ENCODE data around the gene TMEM88. TPM values are rescaled to one million over a fixed set of nuclear protein-coding genes. Genes with fewer than 3 reads are reported as not detected.

TMEM88 gene
- total and polyA plus RNA-seq, 2 of the 8 experiments (the other 6 are each of a cell fraction or from before 2014, with no cell fraction given) = 0.69 to 8.8 TPM

DNA sequence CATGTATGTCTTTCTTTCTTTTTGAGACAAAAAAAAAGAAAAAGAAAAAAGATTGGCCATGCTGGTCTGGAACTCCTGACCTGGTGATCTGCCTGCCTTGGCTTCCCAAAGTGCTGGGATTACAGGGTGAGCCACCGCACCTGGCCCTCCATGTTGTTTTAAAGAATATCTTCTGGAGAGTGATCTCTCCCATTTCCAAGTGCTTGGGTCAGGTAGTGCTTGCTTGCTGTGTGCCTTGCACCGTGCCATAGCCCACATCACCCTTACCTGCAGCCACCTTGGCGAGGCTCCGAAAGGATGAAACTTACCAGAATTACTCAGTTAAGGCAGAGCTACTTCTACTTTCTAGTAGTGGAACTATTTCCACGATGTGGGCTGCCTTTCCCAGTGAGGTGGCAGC, 39.9 kb upstream of the TMEM88 start (continued):
- TF ChIP-seq, protein P1, sequence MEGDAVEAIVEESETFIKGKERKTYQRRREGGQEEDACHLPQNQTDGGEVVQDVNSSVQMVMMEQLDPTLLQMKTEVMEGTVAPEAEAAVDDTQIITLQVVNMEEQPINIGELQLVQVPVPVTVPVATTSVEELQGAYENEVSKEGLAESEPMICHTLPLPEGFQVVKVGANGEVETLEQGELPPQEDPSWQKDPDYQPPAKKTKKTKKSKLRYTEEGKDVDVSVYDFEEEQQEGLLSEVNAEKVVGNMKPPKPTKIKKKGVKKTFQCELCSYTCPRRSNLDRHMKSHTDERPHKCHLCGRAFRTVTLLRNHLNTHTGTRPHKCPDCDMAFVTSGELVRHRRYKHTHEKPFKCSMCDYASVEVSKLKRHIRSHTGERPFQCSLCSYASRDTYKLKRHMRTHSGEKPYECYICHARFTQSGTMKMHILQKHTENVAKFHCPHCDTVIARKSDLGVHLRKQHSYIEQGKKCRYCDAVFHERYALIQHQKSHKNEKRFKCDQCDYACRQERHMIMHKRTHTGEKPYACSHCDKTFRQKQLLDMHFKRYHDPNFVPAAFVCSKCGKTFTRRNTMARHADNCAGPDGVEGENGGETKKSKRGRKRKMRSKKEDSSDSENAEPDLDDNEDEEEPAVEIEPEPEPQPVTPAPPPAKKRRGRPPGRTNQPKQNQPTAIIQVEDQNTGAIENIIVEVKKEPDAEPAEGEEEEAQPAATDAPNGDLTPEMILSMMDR (IDR thresholded peaks at IDR 0.05; ENCODE audit: control extremely low read depth in 1 of 3, insufficient read depth in 1 of 3, low read depth in 1 of 3, low read length in 3 of 3) = no peak
- TF ChIP-seq BCL11A (IDR thresholded peaks at IDR 0.05; ENCODE audit: low read depth in 2 of 2, low read length in 2 of 2) (no peak), JUN (IDR thresholded peaks at IDR 0.05; ENCODE audit: low read depth, low read length) (no peak), GTF2F1 (IDR thresholded peaks at IDR 0.05; ENCODE audit: borderline replicate concordance, low read depth, low read length) (no peak)
